ENCODE data around the gene CTSL. TPM values are rescaled to one million over a fixed set of nuclear protein-coding genes. Genes with fewer than 3 reads are reported as not detected.

The CTSL gene
- total RNA-seq, 3 donors from 2014 or later (not counting 1 experiment from before 2014, with no cell fraction given), result 1.2 to 4.4 (median 1.2) TPM

GRCh38 chr9:87685441-87685840, 40.5 kb upstream of the CTSL start:
- WGBS (ENCODE audit: insufficient coverage), result 71% methylated on average over 3 of the region's 4 CpGs
- intact Hi-C loops (cut with micrococcal nuclease), result no loop called here
- no peaks in the 10 kb centered on the region for H3K4me1 ChIP-seq (ENCODE audit: control insufficient read depth, insufficient read depth, low read length)
- no peaks in the 10 kb centered on the region for H3K36me3 Mint-ChIP-seq
- H3K36me3 ChIP-seq (ENCODE audit: control insufficient read depth, insufficient read depth, low read length), result no peaks in the 10 kb centered on the region
- DNase-seq (no peak), ATAC-seq (no peak)
- H3K9me3 Mint-ChIP-seq, result no peaks in the 10 kb centered on the region
- peaks cover 6% of the 10 kb centered on the region in 2 donors for H3K4me1 Mint-ChIP-seq
- no peaks in the 10 kb centered on the region for H3K27me3 ChIP-seq (ENCODE audit: control insufficient read depth, insufficient read depth, low read length)
- H3K27me3 Mint-ChIP-seq (ENCODE audit: low read depth in 2 of 2), result no peaks in the 10 kb centered on the region
- TF ChIP-seq CTCF (IDR thresholded peaks at IDR 0.05), result no peak
- H3K9me3 ChIP-seq (ENCODE audit: control insufficient read depth, insufficient read depth, low read length), result no peaks in the 10 kb centered on the region
- no peak overlapping the region for H3K4me3 ChIP-seq (ENCODE audit: low read length)
- H3K4me3 Mint-ChIP-seq, result peak overlapping the region; percentile 40
- H3K27ac Mint-ChIP-seq, result no peak overlapping the region
- no peak overlapping the region for H3K27ac ChIP-seq (ENCODE audit: low read length)

GRCh38 chr9:87685871-87686519, 39.9 kb upstream of the CTSL start:
- no peaks in the 10 kb centered on the region for H3K36me3 Mint-ChIP-seq
- DNase-seq (peak in 1 of 2 donors; percentile 18), ATAC-seq (no peak)
- no peak overlapping the region for H3K27ac Mint-ChIP-seq
- intact Hi-C loops (cut with micrococcal nuclease), result no loop called here
- no peaks in the 10 kb centered on the region for H3K9me3 ChIP-seq (ENCODE audit: control insufficient read depth, insufficient read depth, low read length)
- no peaks in the 10 kb centered on the region for H3K9me3 Mint-ChIP-seq
- TF ChIP-seq CTCF (IDR thresholded peaks at IDR 0.05), result no peak
- no peak overlapping the region for H3K27ac ChIP-seq (ENCODE audit: low read length)
- no peak overlapping the region for H3K4me3 ChIP-seq (ENCODE audit: low read length)
- H3K4me1 ChIP-seq (ENCODE audit: control insufficient read depth, insufficient read depth, low read length), result no peaks in the 10 kb centered on the region
- 57% methylated on average over 11 of the region's 14 CpGs for WGBS (ENCODE audit: insufficient coverage)
- H3K27me3 Mint-ChIP-seq (ENCODE audit: low read depth in 2 of 2), result no peaks in the 10 kb centered on the region
- no peaks in the 10 kb centered on the region for H3K27me3 ChIP-seq (ENCODE audit: control insufficient read depth, insufficient read depth, low read length)
- H3K4me1 Mint-ChIP-seq, result peaks cover 6% of the 10 kb centered on the region in 2 donors
- no peaks in the 10 kb centered on the region for H3K36me3 ChIP-seq (ENCODE audit: control insufficient read depth, insufficient read depth, low read length)
- H3K4me3 Mint-ChIP-seq, result peak overlapping the region; percentile 40

GRCh38 chr9:87686520-87687090, 39.3 kb upstream of the CTSL start:
- WGBS (ENCODE audit: insufficient coverage), result 92% methylated on average over 14 of the region's 14 CpGs
- intact Hi-C loops (cut with micrococcal nuclease), result no loop called here
- no peak for TF ChIP-seq CTCF (IDR thresholded peaks at IDR 0.05)
- H3K9me3 ChIP-seq (ENCODE audit: control insufficient read depth, insufficient read depth, low read length), result no peaks in the 10 kb centered on the region
- no peaks in the 10 kb centered on the region for H3K9me3 Mint-ChIP-seq
- DNase-seq (no peak), ATAC-seq (no peak)
- no peaks in the 10 kb centered on the region for H3K36me3 ChIP-seq (ENCODE audit: control insufficient read depth, insufficient read depth, low read length)
- no peak overlapping the region for H3K4me3 ChIP-seq (ENCODE audit: low read length)
- no peaks in the 10 kb centered on the region for H3K4me1 ChIP-seq (ENCODE audit: control insufficient read depth, insufficient read depth, low read length)
- no peak overlapping the region for H3K27ac ChIP-seq (ENCODE audit: low read length)
- no peak overlapping the region for H3K4me3 Mint-ChIP-seq
- no peaks in the 10 kb centered on the region for H3K36me3 Mint-ChIP-seq
- no peak overlapping the region for H3K27ac Mint-ChIP-seq
- H3K27me3 Mint-ChIP-seq (ENCODE audit: low read depth in 2 of 2), result no peaks in the 10 kb centered on the region
- H3K4me1 Mint-ChIP-seq, result peaks cover 6% of the 10 kb centered on the region in 2 donors
- no peaks in the 10 kb centered on the region for H3K27me3 ChIP-seq (ENCODE audit: control insufficient read depth, insufficient read depth, low read length)

- Mint-ChIP-seq H3K27me3 (ENCODE audit: low read depth in 2 of 2) (no peaks in the 10 kb centered on the region), H3K36me3 (no peaks in the 10 kb centered on the region), H3K4me1 (peaks cover 6% of the 10 kb centered on the region in 2 donors), H3K4me3 (no peak overlapping the region), H3K27ac (no peak overlapping the region), H3K9me3 (no peaks in the 10 kb centered on the region)
- Histone ChIP-seq H3K27ac (ENCODE audit: low read length) (no peak overlapping the region), H3K4me3 (ENCODE audit: low read length) (no peak overlapping the region), H3K36me3 (ENCODE audit: control insufficient read depth, insufficient read depth, low read length) (no peaks in the 10 kb centered on the region), H3K27me3 (ENCODE audit: control insufficient read depth, insufficient read depth, low read length) (no peaks in the 10 kb centered on the region), H3K9me3 (ENCODE audit: control insufficient read depth, insufficient read depth, low read length) (no peaks in the 10 kb centered on the region), H3K4me1 (ENCODE audit: control insufficient read depth, insufficient read depth, low read length) (no peaks in the 10 kb centered on the region)
- DNase-seq, result no peak
- TF ChIP-seq CTCF (IDR thresholded peaks at IDR 0.05), result no peak
- intact Hi-C loops (cut with micrococcal nuclease), result no loop called here
- WGBS (ENCODE audit: insufficient coverage), result 88% methylated on average over 4 of the region's 4 CpGs
- ATAC-seq, result no peak
Measured at GRCh38 chr9:87687207-87687606, 38.7 kb upstream of the CTSL start.
